IMR-90 (cell line): ENCODE data around the gene ITPRID1. TPM values are rescaled to one million over a fixed set of nuclear protein-coding genes. Genes with fewer than 3 reads are reported as not detected.

Experiments used
- ATAC-seq: fragments of 200-7000 bp; cut with Tn5 transposase; 2 replicates; pipeline ENCODE4 v1.9.1; 2020; ENCODE audit warnings: low read depth, mild to moderate bottlenecking, moderate library complexity
- BruUV-seq: library from RNA; stranded (reverse); fragments of 400-500 nt; replicated peaks from 2 replicates; lab custom pipeline; 2021; lab: Mats Ljungman, UMichigan
- CTCF ChIA-PET: fragments of 300-600 bp; formaldehyde crosslinking; extraction: SDS; loops from one replicate; lab custom pipeline; 2021; ENCODE audit warnings: antibody characterized with exemption; lab: Yijun Ruan, JAX
- POLR2A ChIA-PET: fragments of 300-600 bp; sonication (Branson Sonifier 250); formaldehyde crosslinking; loops from one replicate; lab custom pipeline; 2022; ENCODE audit warnings: antibody characterized with exemption; ENCODE audit not compliant: unreplicated experiment; lab: Charles Lee
- DNase-seq: peaks from one replicate; pipeline ENCODE4 v3.0.0; 2013
- H2AFZ ChIP-seq: replicated peaks from 2 replicates; pipeline ENCODE3; 2013; ENCODE audit warnings: low read length, mild to moderate bottlenecking; ENCODE audit not compliant: poor library complexity
- H2AK5ac ChIP-seq: 2 replicates; pipeline ENCODE4 v1.6.1; 2013; ENCODE audit warnings: low read depth, low read length, inconsistent platforms
- H2AK9ac ChIP-seq: replicated peaks from 2 replicates; pipeline ENCODE3; 2013; ENCODE audit warnings: mild to moderate bottlenecking, low read depth, low read length, moderate library complexity; ENCODE audit not compliant: poor library complexity
- H2BK120ac ChIP-seq: 2 replicates; pipeline ENCODE4 v1.6.1; 2013; ENCODE audit warnings: low read depth, low read length, inconsistent platforms
- H2BK15ac ChIP-seq: 3 replicates; pipeline ENCODE4 v1.6.1; 2013; ENCODE audit warnings: low read depth, low read length, inconsistent platforms
- H2BK20ac ChIP-seq: 2 replicates; pipeline ENCODE4 v1.6.1; 2013; ENCODE audit warnings: low read depth, mild to moderate bottlenecking, inconsistent platforms, low read length, moderate library complexity
- H2BK5ac ChIP-seq: 2 replicates; pipeline ENCODE4 v1.6.1; 2013; ENCODE audit warnings: mild to moderate bottlenecking, low read depth, low read length, inconsistent platforms; ENCODE audit not compliant: poor library complexity, severe bottlenecking
- H3K14ac ChIP-seq: replicated peaks from 2 replicates; pipeline ENCODE4 v1.6.1; 2013; ENCODE audit warnings: low read depth, low read length, inconsistent platforms
- H3K18ac ChIP-seq: 2 replicates; pipeline ENCODE4 v1.6.1; 2013; ENCODE audit warnings: low read depth, low read length, control low read depth
- H3K23ac ChIP-seq: 2 replicates; pipeline ENCODE4 v1.6.1; 2013; ENCODE audit warnings: low read depth, low read length, inconsistent platforms
- H3K27ac ChIP-seq: 2 replicates; pipeline ENCODE4 v1.5.1; 2013; ENCODE audit warnings: mild to moderate bottlenecking, control low read depth, low read length; ENCODE audit not compliant: insufficient read depth
- H3K27me3 ChIP-seq: 2 replicates; pipeline ENCODE4 v1.6.1; 2013; ENCODE audit warnings: low read length; ENCODE audit not compliant: control insufficient read depth, insufficient read depth
- H3K36me3 ChIP-seq: 2 replicates; pipeline ENCODE4 v1.6.1; 2013; ENCODE audit warnings: low read length, mixed read lengths; ENCODE audit not compliant: control insufficient read depth, insufficient read depth
- H3K4ac ChIP-seq: 2 replicates; pipeline ENCODE4 v1.6.1; 2013; ENCODE audit warnings: low read depth, low read length, inconsistent platforms
- H3K4me1 ChIP-seq: 2 replicates; pipeline ENCODE4 v1.6.1; 2013; ENCODE audit warnings: low read length, mixed read lengths; ENCODE audit not compliant: control insufficient read depth, insufficient read depth
- H3K4me2 ChIP-seq: 2 replicates; pipeline ENCODE4 v1.6.1; 2013; ENCODE audit warnings: low read depth, mild to moderate bottlenecking, control low read depth, low read length, moderate library complexity
- H3K4me3 ChIP-seq: 2 replicates; pipeline ENCODE4 v1.5.1; 2013; ENCODE audit warnings: low read depth, mild to moderate bottlenecking, control low read depth, low read length, moderate library complexity; ENCODE audit not compliant: insufficient read depth
- H3K56ac ChIP-seq: 2 replicates; pipeline ENCODE4 v1.6.1; 2013; ENCODE audit warnings: low read length, inconsistent platforms; ENCODE audit not compliant: insufficient read depth; ENCODE audit errors: extremely low read depth
- H3K79me1 ChIP-seq, 2 experiments: 2 replicates each; pipeline ENCODE4 v1.6.1; 2013; ENCODE audit warnings: low read length in 2 of 2, inconsistent platforms in 1 of 2, low read depth in 1 of 2
- H3K9ac ChIP-seq: 2 replicates; pipeline ENCODE4 v1.6.1; 2013; ENCODE audit warnings: low read depth, low read length, control low read depth
- H3K9me1 ChIP-seq: 2 replicates; pipeline ENCODE4 v1.6.1; 2013; ENCODE audit warnings: low read length, inconsistent platforms; ENCODE audit not compliant: insufficient read depth
- H3K9me3 ChIP-seq: 2 replicates; pipeline ENCODE4 v1.6.1; 2013; ENCODE audit warnings: low read length; ENCODE audit not compliant: control insufficient read depth, insufficient read depth
- H4K20me1 ChIP-seq: 2 replicates; pipeline ENCODE4 v1.6.1; 2013; ENCODE audit warnings: low read length, inconsistent platforms; ENCODE audit not compliant: insufficient read depth
- H4K5ac ChIP-seq: 2 replicates; pipeline ENCODE4 v1.6.1; 2013; ENCODE audit warnings: mild to moderate bottlenecking, low read depth, low read length, control low read depth
- H4K8ac ChIP-seq, 2 experiments: 2 replicates each; pipeline ENCODE4 v1.6.1; 2013; ENCODE audit warnings: low read depth in 2 of 2, low read length in 2 of 2, control low read depth in 1 of 2, inconsistent platforms in 1 of 2
- H4K91ac ChIP-seq: 2 replicates; pipeline ENCODE4 v1.6.1; 2013; ENCODE audit warnings: low read depth, low read length, inconsistent platforms; ENCODE audit not compliant: insufficient read depth
- BHLHE40 ChIP-seq: fragments of 150-350 bp; IDR thresholded peaks from 2 replicates; pipeline ENCODE4 v1.6.1; 2016; ENCODE audit warnings: mild to moderate bottlenecking, low read depth, low read length
- CEBPB ChIP-seq: IDR thresholded peaks from 2 replicates; pipeline ENCODE4 v1.6.1; 2012; ENCODE audit warnings: low read depth, low read length, improper control_type of control experiment
- CHD1 ChIP-seq: IDR thresholded peaks from 2 replicates; pipeline ENCODE4 v1.6.1; 2012; ENCODE audit warnings: low read depth, low read length, improper control_type of control experiment
- CTCF ChIP-seq: conservative IDR thresholded peaks from 2 replicates; pipeline ENCODE4 v1.5.1; 2012; ENCODE audit warnings: mild to moderate bottlenecking, low read depth, low read length, improper control_type of control experiment
- MAFK ChIP-seq: IDR thresholded peaks from 2 replicates; pipeline ENCODE4 v1.6.1; 2012; ENCODE audit warnings: low read depth, low read length, improper control_type of control experiment
- MAZ ChIP-seq: IDR thresholded peaks from 2 replicates; pipeline ENCODE4 v1.6.1; 2012; ENCODE audit warnings: low read depth, mild to moderate bottlenecking, low read length, improper control_type of control experiment, moderate library complexity, borderline replicate concordance
- MXI1 ChIP-seq: IDR thresholded peaks from 2 replicates; pipeline ENCODE4 v1.6.1; 2012; ENCODE audit warnings: low read depth, mild to moderate bottlenecking, low read length, moderate library complexity, borderline replicate concordance
- POLR2A ChIP-seq: IDR thresholded peaks from 2 replicates; pipeline ENCODE4 v1.6.1; 2012; ENCODE audit warnings: mild to moderate bottlenecking, low read depth, low read length
- RAD21 ChIP-seq: IDR thresholded peaks from 2 replicates; pipeline ENCODE4 v1.6.1; 2012; ENCODE audit warnings: low read length, improper control_type of control experiment
- RCOR1 ChIP-seq: IDR thresholded peaks from 2 replicates; pipeline ENCODE4 v1.6.1; 2012; ENCODE audit warnings: mild to moderate bottlenecking, low read length, improper control_type of control experiment; ENCODE audit not compliant: insufficient replicate concordance
- RFX5 ChIP-seq: IDR thresholded peaks from 2 replicates; pipeline ENCODE4 v1.8.0; 2012; ENCODE audit warnings: low read depth, mild to moderate bottlenecking, low read length, moderate library complexity
- WGBS, 2 experiments: methylation state at CpG; one replicate each; pipeline versions ENCODE4 v1.1.5 to v1.1.7; 2013; ENCODE audit warnings: missing lambda C conversion rate in 2 of 2; ENCODE audit not compliant: insufficient read length in 1 of 2; ENCODE audit errors: extremely low coverage in 2 of 2; 5-methylcytosine and 5-hydroxymethylcytosine counted together
- dilution Hi-C: fragments of 300-500 bp; cut with HindIII; formaldehyde crosslinking; loops from one replicate; pipeline ENCODE4 v1.14.3; 2018; ENCODE audit warnings: low sequenced_read_pairs; ENCODE audit not compliant: unreplicated experiment
- in situ Hi-C: fragments of 300-500 bp; cut with MboI; formaldehyde crosslinking; loops from 3 replicates; pipeline ENCODE4 v1.14.3; 2019; ENCODE audit warnings: low sequenced_read_pairs, inconsistent platforms, mixed read lengths
- intact Hi-C: fragments of 100-400 bp; cut with micrococcal nuclease; formaldehyde crosslinking; loops from 2 replicates; pipeline ENCODE4 v1.10.0; 2022
- polyA plus RNA-seq, 3 experiments: library from polyadenylated mRNA; depleted of rRNA; stranded (reverse); fragments of >200 nt; gene quantifications; 2 replicates each; pipeline ENCODE4 v1.2.3, GENCODE V29; 2012; ENCODE audit warnings: low replicate concordance in 1 of 3
- total RNA-seq: library from RNA; depleted of rRNA; stranded (reverse); fragments of >200 nt; gene quantifications from 2 replicates; pipeline ENCODE4 v1.2.3, GENCODE V29; 2012

Gene ITPRID1
- total and polyA plus RNA-seq, 2 of the 4 experiments (the other 2 are of a cell fraction), result not detected

- Histone ChIP-seq H3K56ac (no peak overlapping the region), H4K20me1 (no peaks in the 10 kb centered on the region), H2AK9ac (no peak overlapping the region), H3K4me2 (no peak overlapping the region), H2BK5ac (no peak overlapping the region), H3K14ac (no peak overlapping the region), H2BK20ac (no peak overlapping the region), H3K9ac (no peak overlapping the region), H3K79me1 (no peaks in the 10 kb centered on the region), H3K36me3 (no peaks in the 10 kb centered on the region), H4K91ac (no peak overlapping the region), H3K4me3 (no peak overlapping the region), H3K18ac (no peak overlapping the region), H3K27me3 (no peaks in the 10 kb centered on the region), H2AK5ac (no peak overlapping the region), H2BK15ac (no peak overlapping the region), H4K5ac (no peak overlapping the region), H3K27ac (no peak overlapping the region), H2AFZ (no peak overlapping the region), H3K23ac (no peak overlapping the region), H3K9me1 (no peaks in the 10 kb centered on the region), H2BK120ac (no peak overlapping the region), H3K4me1 (no peaks in the 10 kb centered on the region), H4K8ac (no peak overlapping the region), H3K4ac (no peak overlapping the region), H3K9me3 (no peaks in the 10 kb centered on the region)
- no CpG with 5 or more reads among the region's 16 CpGs for WGBS, 2 experiments
- ChIA-PET POLR2A (no interaction called here), CTCF (no interaction called here)
- DNase-seq, result no peak
- ATAC-seq, result no peak
- no TSS peak for BruUV-seq
- intact Hi-C loops (no loop called here), in situ Hi-C loops (no loop called here), dilution Hi-C loops (no loop called here)
- TF ChIP-seq POLR2A (no peak), MAFK (no peak), BHLHE40 (no peak), RFX5 (no peak), CTCF (no peak), RCOR1 (no peak), MXI1 (no peak), MAZ (no peak), CHD1 (no peak), RAD21 (no peak), CEBPB (no peak)
Observed at GRCh38 chr7:31516680-31517502, 3.0 kb downstream of the ITPRID1 start.
